Sigmoid colon (tissue), 4 donors: ENCODE results near the gene TMEM30A.

Experiments
- CTCF ChIP-seq, 4 experiments: fragments of 450-650 bp in 3 of 4; fragments of 200-600 bp in 1 of 4; IDR thresholded peaks; one replicate each; pipeline ENCODE4 v1.5.1; 2016 to 2019; ENCODE audit warnings: antibody characterized with exemption in 4 of 4, mild to moderate bottlenecking in 3 of 4, moderate library complexity in 2 of 4
- POLR2A ChIP-seq, 2 donors: fragments of 450-650 bp; IDR thresholded peaks; one replicate each; pipeline ENCODE4 v1.6.1; 2016; ENCODE audit warnings: antibody characterized with exemption in 2 of 2, mild to moderate bottlenecking in 2 of 2, moderate library complexity in 2 of 2
- POLR2AphosphoS5 ChIP-seq, 4 donors: sonication (generic); formaldehyde crosslinking; IDR thresholded peaks; one replicate each; pipeline ENCODE4 v1.6.1; 2017; ENCODE audit warnings: antibody characterized with exemption in 4 of 4

- no peak for TF ChIP-seq CTCF (IDR thresholded peaks at IDR 0.05)
- TF ChIP-seq POLR2A (IDR thresholded peaks at IDR 0.05) = no peak
- TF ChIP-seq POLR2AphosphoS5 (IDR thresholded peaks at IDR 0.05) = no peak
Observed at GRCh38 chr6:75300531-75300855, 15.9 kb upstream of the TMEM30A start.
